WERI-Rb-1 (cell line): ENCODE measurements around the gene NBPF3.

Experiments used
- DNase-seq: peaks from one replicate; pipeline ENCODE4 v3.0.0-alpha.2; 2020
- H3K27ac ChIP-seq: fragments of 250-450 bp; sonication (Bioruptor Pico); 2 replicates; pipeline ENCODE4 v1.5.1; 2020; ENCODE audit warnings: mild to moderate bottlenecking, moderate library complexity
- H3K27me3 ChIP-seq: fragments of 250-450 bp; sonication (Bioruptor Pico); 2 replicates; pipeline ENCODE4 v1.5.1; 2021; ENCODE audit warnings: mild to moderate bottlenecking, low read depth, moderate library complexity; ENCODE audit not compliant: insufficient read depth, severe bottlenecking
- H3K36me3 ChIP-seq: fragments of 250-450 bp; sonication (Bioruptor Pico); 2 replicates; pipeline ENCODE4 v1.5.1; 2020; ENCODE audit warnings: mild to moderate bottlenecking, moderate library complexity
- H3K4me3 ChIP-seq: 2 replicates; pipeline ENCODE4 v1.5.1; 2011; ENCODE audit warnings: low read depth, mild to moderate bottlenecking, control low read depth, low read length
- H3K9me3 ChIP-seq: fragments of 250-450 bp; sonication (Bioruptor Pico); 2 replicates; pipeline ENCODE4 v1.5.1; 2021; ENCODE audit warnings: mild to moderate bottlenecking, moderate library complexity; ENCODE audit not compliant: severe bottlenecking
- TF ChIP-seq, protein P1 (sequence below): IDR thresholded peaks from 2 replicates; pipeline ENCODE4 v1.5.1; 2011; ENCODE audit warnings: low read depth, mild to moderate bottlenecking, control low read depth, inconsistent platforms, low read length

NBPF3 gene

DNA sequence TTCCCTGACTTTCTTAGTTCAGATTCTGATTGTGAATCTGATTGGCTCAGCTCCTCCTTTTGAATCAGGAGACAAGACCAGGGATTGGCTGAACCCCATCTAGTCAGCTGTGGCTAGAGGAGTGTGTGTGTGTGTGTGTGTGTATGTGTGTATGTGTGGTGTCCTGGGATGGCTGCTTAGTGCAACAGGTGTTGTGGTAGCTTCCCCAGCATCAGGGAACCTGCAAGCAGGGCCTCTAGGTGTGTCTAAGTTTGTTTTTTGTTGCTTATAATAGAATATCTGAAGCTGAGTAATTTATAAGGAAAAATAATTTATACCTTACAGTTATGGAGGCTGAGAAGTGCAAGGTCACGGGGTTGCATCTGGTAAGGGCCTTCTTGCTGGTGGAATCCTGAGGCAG is 56.1 kb downstream of the NBPF3 start:
- Histone ChIP-seq H3K27ac (no peak overlapping the region), H3K4me3 (no peak overlapping the region), H3K36me3 (no peaks in the 10 kb centered on the region), H3K27me3 (no peaks in the 10 kb centered on the region), H3K9me3 (no peaks in the 10 kb centered on the region)
- no peak for DNase-seq
- TF ChIP-seq, protein P1, sequence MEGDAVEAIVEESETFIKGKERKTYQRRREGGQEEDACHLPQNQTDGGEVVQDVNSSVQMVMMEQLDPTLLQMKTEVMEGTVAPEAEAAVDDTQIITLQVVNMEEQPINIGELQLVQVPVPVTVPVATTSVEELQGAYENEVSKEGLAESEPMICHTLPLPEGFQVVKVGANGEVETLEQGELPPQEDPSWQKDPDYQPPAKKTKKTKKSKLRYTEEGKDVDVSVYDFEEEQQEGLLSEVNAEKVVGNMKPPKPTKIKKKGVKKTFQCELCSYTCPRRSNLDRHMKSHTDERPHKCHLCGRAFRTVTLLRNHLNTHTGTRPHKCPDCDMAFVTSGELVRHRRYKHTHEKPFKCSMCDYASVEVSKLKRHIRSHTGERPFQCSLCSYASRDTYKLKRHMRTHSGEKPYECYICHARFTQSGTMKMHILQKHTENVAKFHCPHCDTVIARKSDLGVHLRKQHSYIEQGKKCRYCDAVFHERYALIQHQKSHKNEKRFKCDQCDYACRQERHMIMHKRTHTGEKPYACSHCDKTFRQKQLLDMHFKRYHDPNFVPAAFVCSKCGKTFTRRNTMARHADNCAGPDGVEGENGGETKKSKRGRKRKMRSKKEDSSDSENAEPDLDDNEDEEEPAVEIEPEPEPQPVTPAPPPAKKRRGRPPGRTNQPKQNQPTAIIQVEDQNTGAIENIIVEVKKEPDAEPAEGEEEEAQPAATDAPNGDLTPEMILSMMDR: no peak

- H3K27ac ChIP-seq: no peak overlapping the region
- H3K4me3 ChIP-seq: no peak overlapping the region
- H3K27me3 ChIP-seq: no peaks in the 10 kb centered on the region
- TF ChIP-seq, protein P1: no peak
- DNase-seq: no peak
- no peaks in the 10 kb centered on the region for H3K36me3 ChIP-seq
- no peaks in the 10 kb centered on the region for H3K9me3 ChIP-seq
Observed at GRCh38 chr1:21496886-21497285, 56.9 kb downstream of the NBPF3 start.

- H3K27ac ChIP-seq: no peak overlapping the region
- H3K9me3 ChIP-seq: no peaks in the 10 kb centered on the region
- H3K4me3 ChIP-seq: no peak overlapping the region
- no peaks in the 10 kb centered on the region for H3K27me3 ChIP-seq
- H3K36me3 ChIP-seq: no peaks in the 10 kb centered on the region
- DNase-seq: no peak
- TF ChIP-seq, protein P1: no peak; the same call in 1 of the 2 replicates
Observed at GRCh38 chr1:21497466-21498061, 57.6 kb downstream of the NBPF3 start.

DNA sequence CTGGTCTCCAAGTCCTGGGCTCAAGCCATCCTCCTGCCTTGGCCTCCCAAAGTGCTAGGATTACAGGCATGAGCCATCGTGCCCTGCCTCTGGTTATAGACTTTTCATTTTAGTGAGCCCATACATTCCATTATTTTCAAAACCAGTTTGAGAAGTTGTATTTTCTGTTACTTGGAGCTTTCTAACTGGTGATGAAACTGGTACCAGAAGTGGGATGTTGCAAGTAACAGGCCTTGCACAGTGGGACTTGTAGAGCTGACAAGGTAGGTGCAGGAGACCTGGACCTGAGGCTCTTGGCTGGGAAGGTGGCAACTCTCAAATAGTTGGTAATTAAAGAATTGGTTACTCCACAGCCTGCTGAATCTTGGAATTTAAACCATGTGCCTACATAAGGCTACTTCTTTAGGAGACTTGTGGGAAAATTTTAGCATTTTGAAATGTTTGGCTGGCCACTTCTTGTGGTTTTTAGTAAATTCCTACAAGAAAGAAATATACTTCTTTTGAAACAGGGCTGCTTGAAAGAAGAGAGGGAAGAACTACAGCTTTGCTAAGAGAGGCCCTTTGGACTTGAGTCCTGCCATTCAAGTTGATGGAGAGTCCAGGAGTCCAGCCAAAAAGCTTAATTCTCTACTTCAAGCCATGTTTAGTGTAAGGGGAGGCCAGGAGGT is 59.5 kb downstream of the NBPF3 start:
- TF ChIP-seq, protein P1: no peak

DNA sequence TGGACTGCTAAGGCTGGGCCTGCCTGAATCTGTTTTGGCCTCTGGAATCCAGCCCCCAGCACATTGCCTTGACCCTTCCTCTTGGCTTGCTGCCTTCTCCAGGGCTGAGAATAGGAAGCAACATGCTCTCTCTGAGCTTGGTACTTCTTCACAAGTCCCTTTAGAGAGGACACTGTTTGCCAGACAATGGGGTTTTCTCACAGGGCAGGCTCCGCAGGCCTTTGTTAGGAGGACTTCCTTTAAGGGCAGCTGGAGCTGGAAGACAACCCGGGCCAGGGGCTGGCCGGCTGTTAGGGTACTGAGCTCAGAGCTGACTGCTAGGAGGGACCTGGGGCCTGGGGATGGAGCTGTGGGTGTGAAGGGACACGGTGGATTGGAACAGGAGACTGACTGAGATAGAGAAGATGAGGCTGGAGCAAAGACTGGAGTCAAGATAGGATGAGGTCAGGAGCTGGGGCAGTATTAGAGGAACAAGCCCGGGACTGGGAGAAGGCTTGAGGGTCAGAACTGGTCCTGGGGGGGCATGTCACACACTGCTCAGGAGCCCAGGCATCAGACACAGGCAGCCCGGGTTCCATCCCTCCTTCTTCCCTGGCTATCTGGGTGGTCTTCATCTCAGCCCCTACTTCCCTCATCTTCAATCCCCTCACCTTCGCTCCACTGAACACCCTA is 63.9 kb downstream of the NBPF3 start:
- no peak for DNase-seq
- Histone ChIP-seq H3K27me3 (no peaks in the 10 kb centered on the region), H3K27ac (no peak overlapping the region), H3K9me3 (no peaks in the 10 kb centered on the region), H3K4me3 (no peak overlapping the region), H3K36me3 (no peaks in the 10 kb centered on the region)
- TF ChIP-seq, protein P1: no peak

More for the DNA sequence above, 59.5 kb downstream of the NBPF3 start:
- no peak overlapping the region for H3K27ac ChIP-seq
- no peak for DNase-seq
- no peaks in the 10 kb centered on the region for H3K36me3 ChIP-seq
- no peaks in the 10 kb centered on the region for H3K9me3 ChIP-seq
- no peaks in the 10 kb centered on the region for H3K27me3 ChIP-seq
- no peak overlapping the region for H3K4me3 ChIP-seq
